Neural cell (in vitro differentiated cells): ENCODE measurements around the gene DERL3.

ENCODE experiments used
- EP300 ChIP-seq: fragments of 450-650 bp; conservative IDR thresholded peaks from 2 replicates; pipeline ENCODE4 v1.6.1; 2014; ENCODE audit warnings: antibody characterized with exemption, mild to moderate bottlenecking, moderate library complexity; ENCODE audit not compliant: poor library complexity, severe bottlenecking
- EZH2 ChIP-seq: fragments of 200-600, 300-800 bp; shearing (Covaris generic), sonication (generic); IDR thresholded peaks from 2 replicates; pipeline ENCODE4 v1.6.1; 2014; ENCODE audit warnings: antibody characterized with exemption, low read length, borderline replicate concordance, mild to moderate bottlenecking; ENCODE audit not compliant: insufficient read depth, poor library complexity, severe bottlenecking
- POLR2AphosphoS5 ChIP-seq: IDR thresholded peaks from 2 replicates; pipeline ENCODE4 v1.6.1; 2012
- RAD21 ChIP-seq: fragments of 450-650 bp; conservative IDR thresholded peaks from 2 replicates; pipeline ENCODE4 v1.6.1; 2014; ENCODE audit warnings: antibody characterized with exemption, mild to moderate bottlenecking, moderate library complexity
- TF ChIP-seq, protein P1 (sequence below): fragments of 450-650 bp; IDR thresholded peaks from 2 replicates; pipeline ENCODE4 v1.5.1; 2014; ENCODE audit warnings: antibody characterized with exemption, mild to moderate bottlenecking, moderate library complexity; ENCODE audit not compliant: poor library complexity, severe bottlenecking

DNA sequence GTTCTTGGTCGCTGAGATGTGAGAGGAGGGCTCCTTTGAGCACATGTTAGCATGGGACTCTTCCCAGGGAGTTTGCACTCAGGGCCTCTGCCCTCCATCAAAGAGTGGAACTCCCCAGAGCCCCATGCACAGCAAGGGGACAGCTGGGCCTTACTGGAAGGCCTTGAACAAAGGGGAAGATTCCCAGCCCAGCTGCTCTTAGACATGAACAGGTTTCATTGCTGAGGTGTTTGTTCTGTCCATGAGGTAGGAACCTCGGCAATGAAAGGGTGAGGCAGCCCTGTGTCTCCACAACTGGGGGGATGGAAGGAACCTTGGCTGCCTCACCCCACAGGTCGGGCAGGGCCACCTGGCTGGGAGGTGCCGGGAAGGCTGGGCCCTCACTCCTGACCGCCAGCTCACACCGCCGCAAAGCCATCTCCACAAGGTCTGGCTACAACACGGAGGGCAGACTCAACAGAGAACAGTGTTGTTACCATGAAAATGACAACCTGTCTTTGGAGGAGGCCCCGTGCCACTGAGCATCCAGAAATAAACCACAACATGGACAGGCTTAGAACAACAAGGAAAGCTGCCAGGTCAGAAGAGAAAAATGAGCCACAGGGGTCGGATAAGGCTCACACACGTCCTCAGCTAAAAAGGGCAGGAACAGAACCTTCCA lies 3.2 kb downstream of the DERL3 start:
- TF ChIP-seq EZH2 (no peak), EP300 (no peak), RAD21 (no peak), POLR2AphosphoS5 (no peak)
- TF ChIP-seq, protein P1, sequence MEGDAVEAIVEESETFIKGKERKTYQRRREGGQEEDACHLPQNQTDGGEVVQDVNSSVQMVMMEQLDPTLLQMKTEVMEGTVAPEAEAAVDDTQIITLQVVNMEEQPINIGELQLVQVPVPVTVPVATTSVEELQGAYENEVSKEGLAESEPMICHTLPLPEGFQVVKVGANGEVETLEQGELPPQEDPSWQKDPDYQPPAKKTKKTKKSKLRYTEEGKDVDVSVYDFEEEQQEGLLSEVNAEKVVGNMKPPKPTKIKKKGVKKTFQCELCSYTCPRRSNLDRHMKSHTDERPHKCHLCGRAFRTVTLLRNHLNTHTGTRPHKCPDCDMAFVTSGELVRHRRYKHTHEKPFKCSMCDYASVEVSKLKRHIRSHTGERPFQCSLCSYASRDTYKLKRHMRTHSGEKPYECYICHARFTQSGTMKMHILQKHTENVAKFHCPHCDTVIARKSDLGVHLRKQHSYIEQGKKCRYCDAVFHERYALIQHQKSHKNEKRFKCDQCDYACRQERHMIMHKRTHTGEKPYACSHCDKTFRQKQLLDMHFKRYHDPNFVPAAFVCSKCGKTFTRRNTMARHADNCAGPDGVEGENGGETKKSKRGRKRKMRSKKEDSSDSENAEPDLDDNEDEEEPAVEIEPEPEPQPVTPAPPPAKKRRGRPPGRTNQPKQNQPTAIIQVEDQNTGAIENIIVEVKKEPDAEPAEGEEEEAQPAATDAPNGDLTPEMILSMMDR = no peak
